NCI-H1694 (cell line): ENCODE results near the gene IQGAP2.
A peak's percentile ranks its signal among the peaks of the same experiment; 100 is the strongest.
"Not testable (repeated sequence)": the region's sequence is repeated elsewhere in the genome, so short reads cannot be mapped to it uniquely, and the experiment has no call there.

Experiments
- DNase-seq: peaks from one replicate; lab custom pipeline; 2025; lab: John Stamatoyannopoulos, UW

IQGAP2 gene

GRCh38 chr5:76579166-76579937, 176.3 kb downstream of the IQGAP2 start:
- DNase-seq = no peak

- no peak for DNase-seq
Measured at GRCh38 chr5:76580981-76581380, 177.9 kb downstream of the IQGAP2 start.

GRCh38 chr5:76582230-76583162, 179.4 kb downstream of the IQGAP2 start:
- DNase-seq = no peak

- no peak for DNase-seq
Measured at GRCh38 chr5:76583163-76584047, 180.3 kb downstream of the IQGAP2 start.

GRCh38 chr5:76585783-76586217, 182.7 kb downstream of the IQGAP2 start:
- no peak for DNase-seq

- no peak for DNase-seq
Measured at GRCh38 chr5:76586531-76586930, 183.4 kb downstream of the IQGAP2 start.

GRCh38 chr5:76590027-76590426, 186.9 kb downstream of the IQGAP2 start:
- no peak for DNase-seq

- DNase-seq = no peak
Measured at GRCh38 chr5:76591366-76591765, 188.3 kb downstream of the IQGAP2 start.

GRCh38 chr5:76592692-76593091, 189.6 kb downstream of the IQGAP2 start:
- no peak for DNase-seq

- no peak for DNase-seq
Measured at GRCh38 chr5:76594107-76594506, 191.0 kb downstream of the IQGAP2 start.

GRCh38 chr5:76595755-76596481, 192.8 kb downstream of the IQGAP2 start:
- DNase-seq = no peak

GRCh38 chr5:76598531-76598930, 195.4 kb downstream of the IQGAP2 start:
- DNase-seq = no peak

GRCh38 chr5:76600716-76601115, 197.6 kb downstream of the IQGAP2 start:
- DNase-seq = no peak

- DNase-seq = peak; percentile 23
Measured at GRCh38 chr5:76601470-76601869, 198.4 kb downstream of the IQGAP2 start.

- no peak for DNase-seq
Measured at GRCh38 chr5:76602094-76602726, 199.1 kb downstream of the IQGAP2 start.

- DNase-seq = not testable (repeated sequence)
Measured at GRCh38 chr5:76603991-76604390, 200.9 kb downstream of the IQGAP2 start.

GRCh38 chr5:76604838-76605237, 201.8 kb downstream of the IQGAP2 start:
- DNase-seq = no peak

GRCh38 chr5:76606701-76607100, 203.6 kb downstream of the IQGAP2 start:
- no peak for DNase-seq

- no peak for DNase-seq
Measured at GRCh38 chr5:76607353-76607871, 204.3 kb downstream of the IQGAP2 start.

GRCh38 chr5:76608833-76609232, 205.7 kb downstream of the IQGAP2 start:
- no peak for DNase-seq

- no peak for DNase-seq
Measured at GRCh38 chr5:76610196-76610595, 207.1 kb downstream of the IQGAP2 start.
